Muscle layer of duodenum (tissue), 2 donors: ENCODE results near the gene RPL38.

ENCODE experiments used
- H3K27ac ChIP-seq: one replicate; pipeline ENCODE4 v1.7.0; 2013; ENCODE audit warnings: mild to moderate bottlenecking, low read length
- H3K27me3 ChIP-seq: one replicate; pipeline ENCODE4 v1.7.0; 2013; ENCODE audit warnings: low read depth, mild to moderate bottlenecking, control low read depth, low read length
- H3K36me3 ChIP-seq, 2 donors: one replicate each; pipeline ENCODE4 v1.7.0; 2013; ENCODE audit warnings: low read length in 2 of 2, control low read depth in 1 of 2, mild to moderate bottlenecking in 1 of 2; ENCODE audit not compliant: insufficient read depth in 2 of 2, control insufficient read depth in 1 of 2
- H3K4me1 ChIP-seq, 2 donors: one replicate each; pipeline ENCODE4 v1.7.0; 2013; ENCODE audit warnings: low read length in 2 of 2, mild to moderate bottlenecking in 2 of 2, control low read depth in 1 of 2, moderate library complexity in 1 of 2; ENCODE audit not compliant: insufficient read depth in 2 of 2, control insufficient read depth in 1 of 2
- H3K4me3 ChIP-seq, 2 donors: one replicate each; pipeline ENCODE4 v1.7.0; 2013; ENCODE audit warnings: low read length in 2 of 2, low read depth in 1 of 2, mild to moderate bottlenecking in 1 of 2
- H3K9me3 ChIP-seq, 2 donors: one replicate each; pipeline ENCODE4 v1.7.0; 2013; ENCODE audit warnings: low read length in 2 of 2, control low read depth in 1 of 2, mild to moderate bottlenecking in 1 of 2; ENCODE audit not compliant: control insufficient read depth in 1 of 2
- donor health status: healthy.

RPL38 gene

GRCh38 chr17:74231928-74232907 lies 28.7 kb downstream of the RPL38 start:
- Histone ChIP-seq H3K27ac (no peak overlapping the region), H3K9me3 (no peaks in the 10 kb centered on the region), H3K4me3 (no peak overlapping the region), H3K36me3 (peaks cover 0 to 8% of the 10 kb centered on the region in 2 donors), H3K4me1 (peaks cover 0 to 7% of the 10 kb centered on the region in 2 donors), H3K27me3 (no peaks in the 10 kb centered on the region)

DNA sequence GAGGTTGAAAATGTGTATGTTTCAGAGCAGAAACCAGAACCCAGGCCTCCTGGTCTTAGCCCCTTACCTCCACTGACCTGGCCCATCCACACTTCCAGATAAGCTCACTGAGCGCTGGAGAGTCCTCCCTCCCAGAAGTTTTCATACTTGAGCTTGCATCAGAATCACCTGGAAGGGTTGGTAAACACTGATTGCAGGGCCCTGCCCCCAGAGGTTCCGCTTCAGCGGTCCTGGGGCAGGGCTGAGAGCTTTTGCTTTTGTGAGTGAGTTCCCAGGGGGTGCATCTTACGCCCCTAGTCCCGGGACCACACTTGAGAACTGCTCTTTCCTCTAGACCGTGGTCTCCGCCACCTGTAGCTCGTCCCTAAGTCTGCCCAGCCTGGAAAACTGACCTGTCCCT lies 30.5 kb downstream of the RPL38 start:
- Histone ChIP-seq H3K36me3 (peaks cover 0 to 8% of the 10 kb centered on the region in 2 donors), H3K4me1 (peaks cover 0 to 7% of the 10 kb centered on the region in 2 donors), H3K27ac (no peak overlapping the region), H3K4me3 (no peak overlapping the region), H3K27me3 (no peaks in the 10 kb centered on the region), H3K9me3 (no peaks in the 10 kb centered on the region)

DNA sequence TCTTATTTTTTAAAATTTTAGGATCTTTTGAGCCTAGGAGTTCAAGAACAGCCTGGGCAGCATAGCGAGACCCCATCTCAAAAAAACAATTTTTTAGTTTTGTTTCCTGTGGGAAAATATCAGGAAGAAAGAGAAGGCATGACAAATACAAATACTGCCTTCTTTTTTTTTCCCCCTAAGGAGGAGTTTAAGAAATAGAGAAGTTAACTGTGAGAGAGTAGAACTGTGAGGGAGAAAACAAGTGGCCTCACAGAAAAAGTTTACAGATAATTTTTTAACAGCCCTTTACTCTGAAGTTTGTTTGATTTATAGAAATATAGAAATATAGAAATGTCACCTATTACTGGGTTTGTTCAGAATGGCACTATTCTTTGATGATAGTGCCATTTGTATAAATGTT lies 31.0 kb downstream of the RPL38 start:
- peaks cover 0 to 7% of the 10 kb centered on the region in 2 donors for H3K4me1 ChIP-seq
- H3K27me3 ChIP-seq: no peaks in the 10 kb centered on the region
- H3K27ac ChIP-seq: peak overlapping the region; percentile 65
- H3K36me3 ChIP-seq: peaks cover 0 to 8% of the 10 kb centered on the region in 2 donors
- no peaks in the 10 kb centered on the region for H3K9me3 ChIP-seq
- H3K4me3 ChIP-seq: no peak overlapping the region

DNA sequence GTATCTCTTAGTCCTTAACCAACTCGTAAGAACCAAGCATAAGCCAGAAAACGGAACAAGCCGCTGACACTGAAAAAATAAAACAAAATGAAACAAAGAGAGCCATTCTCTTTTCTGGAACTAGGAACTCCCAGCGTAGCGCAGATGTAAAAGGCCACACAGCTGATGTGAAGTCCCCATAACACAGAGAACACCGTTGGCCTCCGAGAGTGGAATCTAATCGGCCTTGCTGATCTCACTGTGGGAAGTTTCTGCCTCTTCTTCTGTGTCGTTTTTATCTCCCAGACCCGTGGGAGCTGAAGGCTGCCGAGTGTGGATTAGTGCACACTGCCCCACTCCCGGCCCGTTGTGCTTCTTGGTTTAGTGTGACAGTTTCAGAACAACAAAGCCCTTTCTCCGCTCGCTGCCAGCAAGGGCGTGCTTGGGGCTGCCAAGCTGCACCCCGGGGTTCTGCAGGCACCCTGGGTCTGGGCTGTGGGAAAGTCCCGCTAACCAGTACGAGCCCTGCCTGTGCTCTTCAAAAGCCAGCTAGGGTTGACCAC lies 31.6 kb downstream of the RPL38 start:
- Histone ChIP-seq H3K9me3 (no peaks in the 10 kb centered on the region), H3K4me1 (peaks cover 0 to 7% of the 10 kb centered on the region in 2 donors), H3K27me3 (no peaks in the 10 kb centered on the region), H3K36me3 (peaks cover 0 to 8% of the 10 kb centered on the region in 2 donors), H3K4me3 (no peak overlapping the region), H3K27ac (peak overlapping the region; percentile 65)

- H3K27ac ChIP-seq: no peak overlapping the region
Measured at GRCh38 chr17:74235911-74236371, 32.5 kb downstream of the RPL38 start.

GRCh38 chr17:74237321-74237720 lies 33.8 kb downstream of the RPL38 start:
- H3K27me3 ChIP-seq: no peaks in the 10 kb centered on the region
- no peak overlapping the region for H3K27ac ChIP-seq
- H3K9me3 ChIP-seq: no peaks in the 10 kb centered on the region
- H3K4me3 ChIP-seq: no peak overlapping the region
- H3K36me3 ChIP-seq: no peaks in the 10 kb centered on the region
- H3K4me1 ChIP-seq: peaks cover 4 to 14% of the 10 kb centered on the region in 2 donors

More at GRCh38 chr17:74235911-74236371, 32.5 kb downstream of the RPL38 start:
- H3K9me3 ChIP-seq: no peaks in the 10 kb centered on the region
- H3K4me3 ChIP-seq: no peak overlapping the region
- peaks cover 0 to 3% of the 10 kb centered on the region in 2 donors for H3K36me3 ChIP-seq
- no peaks in the 10 kb centered on the region for H3K27me3 ChIP-seq
- peaks cover 0 to 7% of the 10 kb centered on the region in 2 donors for H3K4me1 ChIP-seq

- H3K9me3 ChIP-seq: no peaks in the 10 kb centered on the region
- no peaks in the 10 kb centered on the region for H3K36me3 ChIP-seq
- no peaks in the 10 kb centered on the region for H3K27me3 ChIP-seq
- peaks cover 4 to 14% of the 10 kb centered on the region in 2 donors for H3K4me1 ChIP-seq
- no peak overlapping the region for H3K27ac ChIP-seq
- no peak overlapping the region for H3K4me3 ChIP-seq
Measured at GRCh38 chr17:74239172-74239571, 35.7 kb downstream of the RPL38 start.

GRCh38 chr17:74240618-74241205 lies 37.2 kb downstream of the RPL38 start:
- Histone ChIP-seq H3K4me3 (no peak overlapping the region), H3K9me3 (no peaks in the 10 kb centered on the region), H3K27me3 (no peaks in the 10 kb centered on the region), H3K27ac (peak overlapping the region; percentile 23), H3K36me3 (no peaks in the 10 kb centered on the region), H3K4me1 (peaks cover 4 to 19% of the 10 kb centered on the region in 2 donors)

DNA sequence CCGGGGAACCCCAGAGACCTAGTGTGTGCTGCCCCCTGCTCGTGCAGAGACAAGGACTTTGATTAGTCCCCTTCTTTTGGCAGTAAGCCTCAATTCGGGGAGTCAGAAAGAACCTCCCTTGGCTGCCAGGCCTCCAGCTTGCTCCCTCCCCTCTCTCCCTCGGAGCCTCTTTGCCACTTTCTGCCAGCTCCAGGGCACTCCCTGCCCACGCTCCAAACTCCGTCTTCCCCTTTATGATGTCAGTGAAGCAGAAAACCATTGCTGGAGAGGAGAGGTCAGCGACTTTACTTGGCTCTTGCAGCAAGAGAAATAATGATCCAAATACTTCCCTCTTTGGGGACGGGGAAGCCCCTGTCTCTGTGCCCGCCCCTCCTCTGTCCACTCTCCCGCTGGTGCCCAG lies 38.0 kb downstream of the RPL38 start:
- H3K36me3 ChIP-seq: no peaks in the 10 kb centered on the region
- H3K27ac ChIP-seq: peak overlapping the region; percentile 23
- H3K4me3 ChIP-seq: no peak overlapping the region
- no peaks in the 10 kb centered on the region for H3K27me3 ChIP-seq
- H3K4me1 ChIP-seq: peaks cover 4 to 22% of the 10 kb centered on the region in 2 donors
- no peaks in the 10 kb centered on the region for H3K9me3 ChIP-seq

DNA sequence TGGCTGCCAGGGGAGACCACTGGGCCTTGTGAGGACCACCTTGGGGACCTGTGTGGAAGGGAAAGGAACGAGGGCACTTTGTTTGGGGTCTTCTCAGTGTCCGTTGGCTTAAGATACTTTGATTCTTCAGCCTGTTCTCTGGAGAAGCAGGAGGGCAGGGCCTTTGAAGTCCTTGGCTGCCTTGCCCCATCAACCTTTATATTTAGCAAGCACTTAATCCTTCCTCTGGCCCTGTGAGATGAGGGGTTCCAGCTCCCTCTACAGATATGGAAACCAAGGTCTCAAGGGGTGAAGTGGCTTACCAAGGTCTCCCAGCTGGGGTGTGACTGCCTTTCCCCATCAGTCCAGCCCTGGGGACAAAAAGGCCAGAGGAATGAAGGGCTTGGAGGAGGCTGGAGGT lies 38.4 kb downstream of the RPL38 start:
- Histone ChIP-seq H3K4me1 (peaks cover 4 to 22% of the 10 kb centered on the region in 2 donors), H3K27ac (no peak overlapping the region)

More for the DNA sequence above, 38.4 kb downstream of the RPL38 start:
- Histone ChIP-seq H3K27me3 (no peaks in the 10 kb centered on the region), H3K4me3 (no peak overlapping the region), H3K36me3 (no peaks in the 10 kb centered on the region), H3K9me3 (no peaks in the 10 kb centered on the region)
